MCF 10A (cell line): ENCODE data around the gene DDX1. TPM values are rescaled to one million over a fixed set of nuclear protein-coding genes. Genes with fewer than 3 reads are reported as not detected.
A peak's percentile ranks its signal among the peaks of the same experiment; 100 is the strongest.

ENCODE experiments used
- BruUV-seq: library from RNA; stranded (reverse); fragments of 400-500 nt; replicated peaks from 2 replicates; lab custom pipeline; 2021; lab: Mats Ljungman, UMichigan
- CTCF ChIA-PET: fragments of 300-600 bp; sonication (Branson Sonifier 250); formaldehyde crosslinking; extraction: SDS; loops from one replicate; lab custom pipeline; 2021; ENCODE audit warnings: antibody characterized with exemption, inconsistent platforms; lab: Yijun Ruan, JAX
- POLR2A ChIA-PET: fragments of 300-600, 350-650 bp; sonication (Branson Sonifier 250); formaldehyde crosslinking; extraction: SDS; loops from one replicate; lab custom pipeline; 2020; ENCODE audit warnings: antibody characterized with exemption, inconsistent platforms; lab: Yijun Ruan, JAX
- DNase-seq: peaks from one replicate; pipeline ENCODE4 v3.0.0-alpha.2; 2018; ENCODE audit not compliant: unreplicated experiment
- H3K27ac Mint-ChIP-seq: one replicate; pipeline ENCODE4 v1.8.0; 2022; ENCODE audit warnings: mild to moderate bottlenecking, low read depth, mixed read lengths; ENCODE audit not compliant: unreplicated experiment
- H3K27me3 Mint-ChIP-seq: one replicate; pipeline ENCODE4 v1.8.0; 2022; ENCODE audit warnings: mixed read lengths; ENCODE audit not compliant: insufficient read depth, unreplicated experiment
- H3K36me3 Mint-ChIP-seq: one replicate; pipeline ENCODE4 v1.8.0; 2022; ENCODE audit warnings: mild to moderate bottlenecking, moderate library complexity, mixed read lengths; ENCODE audit not compliant: insufficient read depth, unreplicated experiment
- H3K4me1 Mint-ChIP-seq: one replicate; pipeline ENCODE4 v1.8.0; 2022; ENCODE audit warnings: mixed read lengths; ENCODE audit not compliant: insufficient read depth, unreplicated experiment
- H3K4me3 Mint-ChIP-seq: one replicate; pipeline ENCODE4 v1.8.0; 2022; ENCODE audit warnings: mild to moderate bottlenecking, moderate library complexity, mixed read lengths; ENCODE audit not compliant: unreplicated experiment
- H3K9me3 Mint-ChIP-seq: one replicate; pipeline ENCODE4 v1.8.0; 2022; ENCODE audit warnings: mixed read lengths; ENCODE audit not compliant: unreplicated experiment
- intact Hi-C: fragments of 100-400 bp; cut with micrococcal nuclease; formaldehyde crosslinking; loops from 2 replicates; pipeline ENCODE4 v1.14.1; 2022
- total RNA-seq: library from RNA; stranded (reverse); gene quantifications from 2 replicates; pipeline ENCODE4 v1.2.3, GENCODE V29; 2022
- TF ChIP-seq, protein P1 (sequence below): fragments of 200-600 bp; IDR thresholded peaks from one replicate; pipeline ENCODE4 v1.8.0; 2022; ENCODE audit warnings: antibody characterized with exemption, mild to moderate bottlenecking; ENCODE audit not compliant: unreplicated experiment

Gene DDX1
- total RNA-seq, 1 experiment from 2014 or later = 119 TPM

- no peaks in the 10 kb centered on the region for H3K4me1 Mint-ChIP-seq
- no peak overlapping the region for H3K27ac Mint-ChIP-seq
- intact Hi-C loops = no loop called here
- peaks cover 81% of the 10 kb centered on the region for H3K36me3 Mint-ChIP-seq
- ChIA-PET POLR2A (interaction anchor here (0.8 to 2.9 kb wide), 2 partner anchors 13 to 1314 kb away, joined by 3 to 9 read pairs; no protein-coding TSS in a partner anchor), CTCF (interaction anchor here (0.6 to 0.7 kb wide), 3 partner anchors 23 to 1179 kb away, joined by 3 to 4 read pairs (median 3); no protein-coding TSS in a partner anchor)
- no peak for DNase-seq
- BruUV-seq = no TSS peak
- H3K4me3 Mint-ChIP-seq = no peak overlapping the region
- H3K27me3 Mint-ChIP-seq = no peaks in the 10 kb centered on the region
- no peaks in the 10 kb centered on the region for H3K9me3 Mint-ChIP-seq
- TF ChIP-seq, protein P1, sequence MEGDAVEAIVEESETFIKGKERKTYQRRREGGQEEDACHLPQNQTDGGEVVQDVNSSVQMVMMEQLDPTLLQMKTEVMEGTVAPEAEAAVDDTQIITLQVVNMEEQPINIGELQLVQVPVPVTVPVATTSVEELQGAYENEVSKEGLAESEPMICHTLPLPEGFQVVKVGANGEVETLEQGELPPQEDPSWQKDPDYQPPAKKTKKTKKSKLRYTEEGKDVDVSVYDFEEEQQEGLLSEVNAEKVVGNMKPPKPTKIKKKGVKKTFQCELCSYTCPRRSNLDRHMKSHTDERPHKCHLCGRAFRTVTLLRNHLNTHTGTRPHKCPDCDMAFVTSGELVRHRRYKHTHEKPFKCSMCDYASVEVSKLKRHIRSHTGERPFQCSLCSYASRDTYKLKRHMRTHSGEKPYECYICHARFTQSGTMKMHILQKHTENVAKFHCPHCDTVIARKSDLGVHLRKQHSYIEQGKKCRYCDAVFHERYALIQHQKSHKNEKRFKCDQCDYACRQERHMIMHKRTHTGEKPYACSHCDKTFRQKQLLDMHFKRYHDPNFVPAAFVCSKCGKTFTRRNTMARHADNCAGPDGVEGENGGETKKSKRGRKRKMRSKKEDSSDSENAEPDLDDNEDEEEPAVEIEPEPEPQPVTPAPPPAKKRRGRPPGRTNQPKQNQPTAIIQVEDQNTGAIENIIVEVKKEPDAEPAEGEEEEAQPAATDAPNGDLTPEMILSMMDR = no peak
Observed at GRCh38 chr2:15613736-15614429, 22.2 kb downstream of the DDX1 start.

DNA sequence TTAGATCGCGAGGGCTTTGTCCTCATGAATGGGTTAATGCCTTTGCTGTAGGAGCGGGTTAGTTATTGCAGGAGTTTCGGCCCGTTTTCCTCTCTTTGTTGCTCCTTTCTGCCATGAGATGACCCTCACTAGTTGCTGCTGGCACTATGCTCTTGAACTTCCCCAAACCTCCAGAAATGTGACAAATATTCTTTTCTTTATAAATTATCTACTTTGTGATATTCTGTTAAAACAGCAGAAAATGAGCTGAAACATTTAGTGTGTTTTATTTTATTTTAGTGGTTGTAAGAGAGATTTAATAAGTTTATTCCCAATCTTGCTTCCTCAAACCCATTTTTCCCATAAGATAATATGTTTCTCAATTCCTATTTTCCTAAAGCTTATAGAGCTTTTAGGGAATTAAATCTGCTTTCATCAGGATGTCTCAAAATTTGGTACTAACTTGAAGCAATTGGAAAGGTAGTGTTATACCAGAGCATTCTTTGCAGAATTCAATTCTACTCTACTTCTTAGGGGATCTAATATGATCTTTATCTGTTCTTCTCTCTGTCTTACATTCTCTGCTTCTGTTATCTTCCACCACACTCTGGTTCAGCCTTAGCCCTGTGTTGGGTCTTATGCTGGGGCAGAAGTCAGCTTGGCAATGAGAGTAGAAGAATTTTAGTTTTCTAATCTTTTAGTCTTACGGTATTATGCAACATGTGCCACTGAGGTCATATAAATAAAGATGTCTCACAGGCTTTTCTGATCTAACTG, 23.1 kb downstream of the DDX1 start:
- CTCF ChIA-PET = interaction anchor here (1.3 kb wide), 1 partner anchor 22 kb away, joined by 8 read pairs; no protein-coding TSS in a partner anchor
- no TSS peak for BruUV-seq

DNA sequence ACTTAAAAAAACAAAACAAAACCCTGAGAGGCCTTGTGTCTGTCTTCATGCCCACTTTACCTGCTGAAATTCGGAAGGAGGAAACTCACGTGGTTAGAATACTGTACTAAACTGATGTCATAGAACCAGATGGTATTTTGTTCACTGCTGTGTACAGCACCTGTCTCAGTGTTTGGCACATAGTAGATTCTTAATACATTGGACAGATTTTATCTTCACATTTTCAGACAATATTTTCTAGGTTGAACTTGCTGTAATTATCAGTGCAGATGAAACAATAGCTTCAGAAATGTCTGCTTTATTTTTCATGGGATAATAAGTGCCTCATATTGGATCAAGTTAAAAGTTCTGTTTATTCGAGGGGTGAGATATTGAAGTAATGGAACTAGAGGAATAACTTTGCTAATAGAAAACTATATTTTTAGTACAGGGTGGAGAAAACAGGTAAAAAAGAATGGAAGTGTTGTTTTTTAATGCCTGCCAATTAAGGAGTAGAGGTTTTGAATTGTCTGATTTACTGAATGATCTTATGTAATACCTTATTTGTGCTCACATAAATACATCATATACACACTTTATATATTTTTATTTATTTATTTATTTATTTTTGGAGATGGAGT, 23.7 kb downstream of the DDX1 start:
- Mint-ChIP-seq H3K4me3 (no peak overlapping the region), H3K27ac (no peak overlapping the region), H3K9me3 (no peaks in the 10 kb centered on the region), H3K4me1 (no peaks in the 10 kb centered on the region), H3K27me3 (no peaks in the 10 kb centered on the region), H3K36me3 (peaks cover 80% of the 10 kb centered on the region)
- ChIA-PET CTCF (interaction anchor here (1.3 kb wide), 1 partner anchor 21 kb away, joined by 8 read pairs; no protein-coding TSS in a partner anchor), POLR2A (interaction anchor here (2.9 kb wide), 1 partner anchor 14 kb away, joined by 9 read pairs; no protein-coding TSS in a partner anchor)
- TF ChIP-seq, protein P1 = no peak
- no peak for DNase-seq
- BruUV-seq = TSS peak; percentile 15
- intact Hi-C loops = no loop called here

More for the DNA sequence above, 23.1 kb downstream of the DDX1 start:
- TF ChIP-seq, protein P1 = no peak
- Mint-ChIP-seq H3K27ac (no peak overlapping the region), H3K4me3 (no peak overlapping the region), H3K4me1 (no peaks in the 10 kb centered on the region), H3K27me3 (no peaks in the 10 kb centered on the region), H3K9me3 (no peaks in the 10 kb centered on the region), H3K36me3 (peaks cover 81% of the 10 kb centered on the region)
- intact Hi-C loops = no loop called here
- POLR2A ChIA-PET = interaction anchor here (2.9 kb wide), 1 partner anchor 14 kb away, joined by 9 read pairs; no protein-coding TSS in a partner anchor
- DNase-seq = no peak
